ENCODE data around the gene CASP10.

- no peak for TF ChIP-seq POLR2A (IDR thresholded peaks at IDR 0.05)
- no peak for TF ChIP-seq CTCF (IDR thresholded peaks at IDR 0.05)
Observed at GRCh38 chr2:201157694-201158093, 25.2 kb upstream of the CASP10 start.
